Thoracic aorta (tissue), 2 donors: ENCODE measurements around the gene NCK1. TPM values are rescaled to one million over a fixed set of nuclear protein-coding genes. Genes with fewer than 3 reads are reported as not detected.
A peak's percentile ranks its signal among the peaks of the same experiment; 100 is the strongest.
"Not testable (repeated sequence)": the region's sequence is repeated elsewhere in the genome, so short reads cannot be mapped to it uniquely, and the experiment has no call there.

Source experiments
- ATAC-seq: fragments of 150-250 bp; one replicate; pipeline ENCODE4 v1.8.0; 2017; ENCODE audit warnings: low read depth; ENCODE audit not compliant: insufficient number of reproducible peaks, low FRiP score
- DNase-seq: peaks from one replicate; pipeline ENCODE4 v3.0.0-alpha.2; 2020; ENCODE audit warnings: low spot score
- H3K27ac ChIP-seq, 2 donors: fragments of 200-600 bp; sonication (generic); 1 replicate in 1 of 2; 2 replicates in 1 of 2; pipeline ENCODE4 v1.5.1; 2016; ENCODE audit warnings: mild to moderate bottlenecking in 2 of 2, moderate library complexity in 2 of 2
- H3K27me3 ChIP-seq: fragments of 200-600 bp; sonication (generic); replicated peaks from 2 replicates; pipeline ENCODE4 v1.6.0; 2016; ENCODE audit warnings: mild to moderate bottlenecking; ENCODE audit not compliant: insufficient read depth
- H3K36me3 ChIP-seq: fragments of 200-600 bp; sonication (generic); one replicate; pipeline ENCODE4 v1.5.1; 2016
- H3K4me1 ChIP-seq, 2 donors: fragments of 200-600 bp; sonication (generic); 1 replicate in 1 of 2; 2 replicates in 1 of 2; pipeline versions ENCODE4 v1.5.1 to v1.6.0; 2016; ENCODE audit warnings: low read depth in 2 of 2, mild to moderate bottlenecking in 1 of 2; ENCODE audit not compliant: control insufficient read depth in 1 of 2
- H3K4me3 ChIP-seq: fragments of 200-600 bp; sonication (generic); 2 replicates; pipeline ENCODE4 v1.5.1; 2016; ENCODE audit warnings: mild to moderate bottlenecking
- H3K9me3 ChIP-seq: fragments of 200-600 bp; sonication (generic); 2 replicates; pipeline ENCODE4 v1.5.1; 2016
- total RNA-seq, 2 donors: library from RNA; depleted of rRNA; stranded (reverse); fragments of >200 nt; gene quantifications; one replicate each; pipeline versions ENCODE4 v1.1.0 to v1.2.3, GENCODE V29; 2016
- TF ChIP-seq, protein P1 (sequence below): fragments of 200-600 bp; sonication (generic); IDR thresholded peaks from one replicate; pipeline ENCODE4 v1.5.1; 2019; ENCODE audit warnings: antibody characterized with exemption

Gene NCK1
- total RNA-seq, 2 donors from 2014 or later, result 31.5 to 41.5 TPM

DNA sequence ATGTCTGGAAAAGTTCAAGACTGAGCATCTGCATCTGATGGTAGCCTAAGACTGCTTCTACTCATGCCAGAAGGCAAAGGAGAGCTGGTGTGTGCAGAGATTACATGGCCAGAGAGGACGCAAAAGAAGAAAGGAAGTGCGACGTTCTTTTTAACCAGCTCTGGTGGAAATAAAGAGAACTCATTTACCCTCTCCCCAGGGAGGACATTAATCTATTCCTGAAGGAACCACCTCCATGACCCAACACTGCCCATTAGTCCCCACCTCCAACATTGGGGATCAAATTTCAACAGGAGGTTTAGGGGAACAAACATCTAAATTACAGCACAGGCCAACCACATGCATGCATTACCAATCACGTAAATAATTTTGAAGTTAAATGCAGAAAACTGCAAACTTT, 1.5 kb upstream of the NCK1 start:
- DNase-seq (no peak), ATAC-seq (no peak)
- peaks cover 11 to 15% of the 10 kb centered on the region in 2 donors for H3K4me1 ChIP-seq
- H3K4me3 ChIP-seq, result peak overlapping the region; percentile 71
- TF ChIP-seq, protein P1, sequence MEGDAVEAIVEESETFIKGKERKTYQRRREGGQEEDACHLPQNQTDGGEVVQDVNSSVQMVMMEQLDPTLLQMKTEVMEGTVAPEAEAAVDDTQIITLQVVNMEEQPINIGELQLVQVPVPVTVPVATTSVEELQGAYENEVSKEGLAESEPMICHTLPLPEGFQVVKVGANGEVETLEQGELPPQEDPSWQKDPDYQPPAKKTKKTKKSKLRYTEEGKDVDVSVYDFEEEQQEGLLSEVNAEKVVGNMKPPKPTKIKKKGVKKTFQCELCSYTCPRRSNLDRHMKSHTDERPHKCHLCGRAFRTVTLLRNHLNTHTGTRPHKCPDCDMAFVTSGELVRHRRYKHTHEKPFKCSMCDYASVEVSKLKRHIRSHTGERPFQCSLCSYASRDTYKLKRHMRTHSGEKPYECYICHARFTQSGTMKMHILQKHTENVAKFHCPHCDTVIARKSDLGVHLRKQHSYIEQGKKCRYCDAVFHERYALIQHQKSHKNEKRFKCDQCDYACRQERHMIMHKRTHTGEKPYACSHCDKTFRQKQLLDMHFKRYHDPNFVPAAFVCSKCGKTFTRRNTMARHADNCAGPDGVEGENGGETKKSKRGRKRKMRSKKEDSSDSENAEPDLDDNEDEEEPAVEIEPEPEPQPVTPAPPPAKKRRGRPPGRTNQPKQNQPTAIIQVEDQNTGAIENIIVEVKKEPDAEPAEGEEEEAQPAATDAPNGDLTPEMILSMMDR, result no peak
- H3K36me3 ChIP-seq, result no peaks in the 10 kb centered on the region
- H3K27me3 ChIP-seq, result no peaks in the 10 kb centered on the region
- peak overlapping the region in 1 of 2 donors; percentile 72 for H3K27ac ChIP-seq
- H3K9me3 ChIP-seq, result no peaks in the 10 kb centered on the region

DNA sequence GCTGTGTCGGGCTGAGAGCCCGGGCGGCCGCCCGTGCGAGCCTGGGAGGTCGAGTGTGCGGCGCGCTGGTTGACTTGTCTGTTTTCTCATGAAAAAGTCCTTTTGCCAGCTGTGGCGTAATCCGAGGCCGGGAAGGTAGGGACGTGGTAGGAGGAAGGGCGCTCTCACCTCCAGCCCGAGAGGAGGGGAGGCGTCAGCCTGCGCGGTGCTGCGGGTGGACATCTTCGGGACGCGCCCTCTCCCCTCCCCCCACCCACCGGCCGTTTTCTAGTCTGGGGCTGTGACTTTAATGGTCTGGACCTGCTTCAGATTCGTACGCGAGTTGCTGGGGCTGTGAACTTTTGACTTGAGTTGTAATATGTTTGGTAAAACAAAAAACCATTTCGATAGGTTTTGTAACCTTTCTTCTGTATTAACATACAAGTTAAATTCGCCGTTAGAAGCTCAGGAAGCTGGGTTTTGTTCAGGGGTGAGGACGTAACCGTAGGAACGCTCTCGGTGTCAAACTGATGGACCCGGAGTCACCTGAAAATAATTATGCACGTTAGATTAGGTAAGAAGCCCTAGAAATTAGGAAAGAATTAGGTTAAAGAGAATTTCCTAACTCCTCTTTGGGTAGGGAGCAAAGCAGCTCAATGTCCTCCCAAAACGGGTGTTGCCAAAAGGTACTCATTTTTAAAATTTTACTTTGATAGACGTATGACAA, 762 bp downstream of the NCK1 start:
- TF ChIP-seq, protein P1, result no peak
- Histone ChIP-seq H3K9me3 (no peaks in the 10 kb centered on the region), H3K27ac (peak overlapping the region; percentile 72 to 83), H3K4me3 (peak overlapping the region; percentile 71), H3K36me3 (no peaks in the 10 kb centered on the region), H3K4me1 (peaks cover 11 to 15% of the 10 kb centered on the region in 2 donors), H3K27me3 (no peaks in the 10 kb centered on the region)
- DNase-seq (peak; percentile 7), ATAC-seq (peak; percentile 8)

DNA sequence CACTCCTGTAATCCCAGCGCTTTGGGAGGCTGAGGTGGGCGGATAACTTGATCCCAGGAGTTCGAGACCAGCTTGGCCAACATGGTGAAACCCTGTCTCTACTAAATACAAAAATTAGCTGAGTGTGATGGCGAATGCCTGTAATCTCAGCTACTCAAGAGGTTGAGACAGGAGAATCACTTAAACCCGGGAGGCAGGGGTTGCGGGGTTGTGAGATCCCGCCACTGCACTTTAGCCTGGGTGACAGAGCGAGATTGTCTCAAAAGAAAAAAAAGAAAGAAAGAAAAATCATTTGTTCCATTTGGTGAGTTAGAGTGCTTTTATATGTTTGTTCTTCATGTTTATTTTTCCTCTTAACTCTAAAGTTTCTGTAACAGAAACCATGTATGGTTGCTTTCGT, 7.3 kb downstream of the NCK1 start:
- ATAC-seq (no peak), DNase-seq (no peak)
- Histone ChIP-seq H3K27me3 (no peaks in the 10 kb centered on the region), H3K27ac (no peak overlapping the region), H3K4me1 (no peaks in the 10 kb centered on the region), H3K9me3 (no peaks in the 10 kb centered on the region), H3K36me3 (peaks cover 9% of the 10 kb centered on the region), H3K4me3 (no peak overlapping the region)
- TF ChIP-seq, protein P1, result no peak

DNA sequence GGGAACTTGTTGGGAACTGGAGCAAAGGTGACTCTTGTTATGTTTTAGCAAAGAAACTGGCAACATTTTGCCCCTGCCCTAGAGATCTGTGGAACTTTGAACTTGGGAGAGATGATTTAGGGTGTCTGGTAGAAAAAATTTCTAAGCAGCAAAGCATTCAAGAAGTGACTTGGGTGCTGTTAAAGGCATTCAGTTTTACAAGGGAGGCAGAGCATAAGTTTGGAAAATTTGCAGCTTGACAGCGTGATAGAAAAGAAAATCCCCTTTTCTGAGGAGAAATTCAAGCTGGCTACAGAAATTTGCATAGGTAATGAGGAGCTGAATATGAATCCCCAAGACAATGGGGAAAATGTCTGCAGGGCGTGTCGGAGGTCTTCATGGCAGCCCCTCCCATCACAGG, 10.2 kb downstream of the NCK1 start:
- DNase-seq, ATAC-seq, H3K27ac ChIP-seq: not testable (repeated sequence)

DNA sequence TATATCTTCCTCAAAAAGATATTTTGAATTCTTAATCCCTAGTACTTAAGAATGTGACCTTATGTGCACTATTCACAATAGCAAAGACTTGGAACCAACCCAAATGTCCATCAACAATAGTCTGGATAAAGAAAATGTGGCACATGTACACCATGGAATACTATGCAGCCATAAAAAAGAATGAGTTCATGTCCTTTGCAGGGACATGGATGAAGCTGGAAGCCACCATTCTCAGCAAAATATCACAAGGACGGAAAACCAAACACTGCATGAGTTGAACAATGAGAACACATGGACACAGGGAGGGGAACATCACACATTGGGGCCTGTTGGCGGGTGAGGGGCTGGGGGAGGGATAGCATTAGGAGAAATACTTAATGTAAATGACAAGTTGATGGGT, 17.5 kb downstream of the NCK1 start:
- not testable (repeated sequence) for ATAC-seq, H3K27me3 ChIP-seq, H3K9me3 ChIP-seq

More for the DNA sequence above, 10.2 kb downstream of the NCK1 start:
- H3K4me3 ChIP-seq, H3K27me3 ChIP-seq, H3K9me3 ChIP-seq, H3K4me1 ChIP-seq, H3K36me3 ChIP-seq: not testable (repeated sequence)

DNA sequence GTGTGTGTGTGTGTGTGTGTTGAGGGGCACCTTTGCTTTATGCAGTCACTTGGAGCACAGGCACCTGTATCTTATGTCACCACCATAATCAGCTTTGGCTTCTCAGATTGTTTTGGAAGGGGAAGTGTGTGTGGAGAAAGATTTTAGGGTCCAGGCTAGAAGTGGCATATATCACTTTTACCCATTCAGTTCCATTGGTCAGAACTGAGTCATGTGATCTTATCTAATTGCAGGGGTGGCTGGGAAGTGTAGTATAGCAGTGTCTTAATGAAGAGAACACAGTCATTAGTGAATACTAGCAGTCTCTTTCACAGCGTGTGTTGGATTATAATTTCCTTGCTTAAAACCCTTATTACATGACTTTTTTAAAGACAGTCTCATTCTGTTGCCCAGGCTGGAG, 20.6 kb downstream of the NCK1 start:
- Histone ChIP-seq H3K27ac (no peak overlapping the region), H3K4me3 (no peak overlapping the region), H3K36me3 (no peaks in the 10 kb centered on the region), H3K9me3 (no peaks in the 10 kb centered on the region), H3K4me1 (peaks cover 3 to 6% of the 10 kb centered on the region in 2 donors), H3K27me3 (no peaks in the 10 kb centered on the region)
- DNase-seq (no peak), ATAC-seq (no peak)
- TF ChIP-seq, protein P1, result no peak

More for the DNA sequence above, 17.5 kb downstream of the NCK1 start:
- DNase-seq, H3K36me3 ChIP-seq, H3K27ac ChIP-seq, H3K4me1 ChIP-seq, H3K4me3 ChIP-seq: not testable (repeated sequence)
